Measurements from ENCODE around the gene DMBT1.

DNA sequence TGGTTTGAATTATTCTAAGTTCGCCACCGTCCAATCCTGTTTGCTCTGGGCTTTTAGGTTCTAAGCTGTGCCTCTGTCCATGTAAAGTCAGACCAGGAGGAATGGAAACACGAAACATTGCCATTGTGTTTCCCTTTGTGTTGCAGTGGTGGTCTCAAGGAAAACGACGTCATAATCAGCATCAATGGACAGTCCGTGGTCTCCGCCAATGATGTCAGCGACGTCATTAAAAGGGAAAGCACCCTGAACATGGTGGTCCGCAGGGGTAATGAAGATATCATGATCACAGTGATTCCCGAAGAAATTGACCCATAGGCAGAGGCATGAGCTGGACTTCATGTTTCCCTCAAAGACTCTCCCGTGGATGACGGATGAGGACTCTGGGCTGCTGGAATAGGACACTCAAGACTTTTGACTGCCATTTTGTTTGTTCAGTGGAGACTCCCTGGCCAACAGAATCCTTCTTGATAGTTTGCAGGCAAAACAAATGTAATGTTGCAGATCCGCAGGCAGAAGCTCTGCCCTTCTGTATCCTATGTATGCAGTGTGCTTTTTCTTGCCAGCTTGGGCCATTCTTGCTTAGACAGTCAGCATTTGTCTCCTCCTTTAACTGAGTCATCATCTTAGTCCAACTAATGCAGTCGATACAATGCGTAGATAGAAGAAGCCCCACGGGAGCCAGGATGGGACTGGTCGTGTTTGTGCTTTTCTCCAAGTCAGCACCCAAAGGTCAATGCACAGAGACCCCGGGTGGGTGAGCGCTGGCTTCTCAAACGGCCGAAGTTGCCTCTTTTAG, 46.3 kb upstream of the DMBT1 start:
- TF ChIP-seq CTCF (IDR thresholded peaks at IDR 0.05): no peak
- no peak for TF ChIP-seq POLR2A (IDR thresholded peaks at IDR 0.05)

Measured in right lobe of liver (tissue), 4 donors.